Lower leg skin (tissue), 3 donors: ENCODE data around the gene DOP1A.
"Not testable (repeated sequence)": the region's sequence is repeated elsewhere in the genome, so short reads cannot be mapped to it uniquely, and the experiment has no call there.

Experiments
- CTCF ChIP-seq, 3 donors: fragments of 450-650 bp; IDR thresholded peaks; one replicate each; pipeline ENCODE4 v1.5.1; 2016; ENCODE audit warnings: antibody characterized with exemption in 3 of 3, mild to moderate bottlenecking in 3 of 3, moderate library complexity in 2 of 3
- POLR2A ChIP-seq, 2 donors: fragments of 450-650 bp; IDR thresholded peaks; one replicate each; pipeline ENCODE4 v1.6.1; 2016 to 2017; ENCODE audit warnings: antibody characterized with exemption in 2 of 2, mild to moderate bottlenecking in 1 of 2, moderate library complexity in 1 of 2

- TF ChIP-seq CTCF, POLR2A (IDR thresholded peaks at IDR 0.05): not testable (repeated sequence)
Observed at GRCh38 chr6:83191974-83192373, 124.5 kb downstream of the DOP1A start.
